Aorta (tissue), 5 donors: ENCODE results near the gene MTHFD1. TPM values are rescaled to one million over a fixed set of nuclear protein-coding genes. Genes with fewer than 3 reads are reported as not detected.

Source experiments
- ATAC-seq: fragments of 200-7000 bp; cut with Tn5 transposase; one replicate; pipeline ENCODE4 v1.9.1; 2022; ENCODE audit warnings: moderate library complexity; ENCODE audit not compliant: low FRiP score
- DNase-seq, 2 donors: peaks; one replicate each; pipeline ENCODE4 v3.0.0-alpha.2; 2020
- H3K27ac ChIP-seq, 2 donors: one replicate each; pipeline ENCODE4 v1.5.1; 2013; ENCODE audit warnings: low read length in 2 of 2, mild to moderate bottlenecking in 2 of 2, moderate library complexity in 2 of 2, control low read depth in 1 of 2, inconsistent platforms in 1 of 2, low read depth in 1 of 2
- H3K27me3 ChIP-seq, 2 donors: one replicate each; pipeline ENCODE4 v1.6.1; 2013; ENCODE audit warnings: control low read depth in 1 of 2, low read length in 1 of 2, mild to moderate bottlenecking in 1 of 2, moderate library complexity in 1 of 2; ENCODE audit not compliant: insufficient read depth in 2 of 2, control insufficient read depth in 1 of 2
- H3K36me3 ChIP-seq, 2 donors: one replicate each; pipeline ENCODE4 v1.6.1; 2013; ENCODE audit warnings: control low read depth in 1 of 2, low read length in 1 of 2, mild to moderate bottlenecking in 1 of 2; ENCODE audit not compliant: insufficient read depth in 2 of 2, control insufficient read depth in 1 of 2
- H3K4me1 ChIP-seq, 2 donors: one replicate each; pipeline ENCODE4 v1.6.1; 2013; ENCODE audit warnings: low read length in 2 of 2, control low read depth in 1 of 2, mild to moderate bottlenecking in 1 of 2, moderate library complexity in 1 of 2; ENCODE audit not compliant: insufficient read depth in 2 of 2, control insufficient read depth in 1 of 2
- H3K4me3 ChIP-seq, 2 donors: one replicate each; pipeline ENCODE4 v1.5.1; 2013; ENCODE audit warnings: low read length in 2 of 2, control low read depth in 1 of 2, mild to moderate bottlenecking in 1 of 2
- H3K9me3 ChIP-seq: one replicate; pipeline ENCODE4 v1.6.1; 2013; ENCODE audit warnings: mild to moderate bottlenecking, low read length; ENCODE audit not compliant: control insufficient read depth
- WGBS, 2 donors: extraction: QIAGEN DNeasy Blood & Tissue Kit; methylation state at CpG; one replicate each; pipeline ENCODE4 v1.1.7; 2013; 5-methylcytosine and 5-hydroxymethylcytosine counted together
- intact Hi-C, 2 donors: fragments of 100-400 bp; cut with DNase I; formaldehyde crosslinking; loops; one replicate each; pipeline versions ENCODE4 v1.14.2 to v1.15.0; 2022
- polyA plus RNA-seq, 2 donors: library from polyadenylated mRNA; stranded (reverse); fragments of 200-250 nt; gene quantifications; one replicate each; pipeline ENCODE4 v1.2.3, GENCODE V29; 2013
- total RNA-seq, 2 donors: library from RNA; stranded (reverse); fragmentation: NEBNext Ultra II Directional; extraction: Animal tissue kit (Norgen Biotek cat#: 25700); gene quantifications; one replicate each; pipeline ENCODE4 v1.2.1, GENCODE V29; 2021
- donor health status: healthy with polysubstance abuse.
- donor health status: Bipolar disorder and iron deficiency.
- donor health status: DM: no; HTN: no; CAD: no.
- donor health status: DM: no; HTN: no; CAD: no.
- donor health status: DM: yes; HTN: yes; CAD: no.

MTHFD1 gene
- total and polyA plus RNA-seq, 4 donors: 12.0 to 44.6 (median 34.1) TPM

GRCh38 chr14:64450255-64450654 is 62.1 kb downstream of the MTHFD1 start:
- no peaks in the 10 kb centered on the region for H3K27me3 ChIP-seq
- WGBS, 2 donors: 84 to 87% methylated on average over 2 of the region's 2 CpGs
- no peak overlapping the region for H3K27ac ChIP-seq
- no peaks in the 10 kb centered on the region for H3K9me3 ChIP-seq
- intact Hi-C loops: no loop called here
- DNase-seq (no peak), ATAC-seq (no peak)
- H3K4me3 ChIP-seq: no peak overlapping the region
- peaks cover 3% of the 10 kb centered on the region in 2 donors for H3K36me3 ChIP-seq
- peaks cover 0 to 1% of the 10 kb centered on the region in 2 donors for H3K4me1 ChIP-seq

GRCh38 chr14:64454671-64455070 is 66.5 kb downstream of the MTHFD1 start:
- 89 to 91% methylated on average over 10 of the region's 10 CpGs for WGBS, 2 donors
- peaks cover 3 to 6% of the 10 kb centered on the region in 2 donors for H3K36me3 ChIP-seq

GRCh38 chr14:64459405-64460136 is 71.4 kb downstream of the MTHFD1 start:
- no peaks in the 10 kb centered on the region for H3K4me1 ChIP-seq
- no peak overlapping the region for H3K4me3 ChIP-seq
- no peak overlapping the region for H3K27ac ChIP-seq
- no peaks in the 10 kb centered on the region for H3K27me3 ChIP-seq
- peaks cover 0 to 5% of the 10 kb centered on the region in 2 donors for H3K36me3 ChIP-seq
- intact Hi-C loops: no loop called here
- ATAC-seq: no peak
- WGBS, 2 donors: 78 to 80% methylated on average over 4 of the region's 4 CpGs
- DNase-seq: no peak
- no peaks in the 10 kb centered on the region for H3K9me3 ChIP-seq

More at GRCh38 chr14:64454671-64455070, 66.5 kb downstream of the MTHFD1 start:
- no peak for ATAC-seq
- peaks cover 0 to 1% of the 10 kb centered on the region in 2 donors for H3K4me1 ChIP-seq
- intact Hi-C loops: no loop called here
- H3K27me3 ChIP-seq: no peaks in the 10 kb centered on the region
- H3K9me3 ChIP-seq: no peaks in the 10 kb centered on the region
- H3K27ac ChIP-seq: no peak overlapping the region
- no peak overlapping the region for H3K4me3 ChIP-seq
- DNase-seq: no peak

- intact Hi-C loops: no loop called here
- H3K27me3 ChIP-seq: no peaks in the 10 kb centered on the region
- no peaks in the 10 kb centered on the region for H3K4me1 ChIP-seq
- no peaks in the 10 kb centered on the region for H3K9me3 ChIP-seq
- no peak for DNase-seq
- no peaks in the 10 kb centered on the region for H3K36me3 ChIP-seq
- no peak overlapping the region for H3K4me3 ChIP-seq
- no peak overlapping the region for H3K27ac ChIP-seq
- ATAC-seq: no peak
- 90 to 91% methylated on average over 3 of the region's 3 CpGs for WGBS, 2 donors
Measured at GRCh38 chr14:64461221-64461620, 73.1 kb downstream of the MTHFD1 start.

GRCh38 chr14:64463195-64463594 is 75.0 kb downstream of the MTHFD1 start:
- H3K4me1 ChIP-seq: no peaks in the 10 kb centered on the region
- 92 to 93% methylated on average over 2 of the region's 2 CpGs for WGBS, 2 donors
- H3K4me3 ChIP-seq: no peak overlapping the region
- no peak for DNase-seq
- no peaks in the 10 kb centered on the region for H3K27me3 ChIP-seq
- no peaks in the 10 kb centered on the region for H3K36me3 ChIP-seq
- no peaks in the 10 kb centered on the region for H3K9me3 ChIP-seq
- no peak for ATAC-seq
- intact Hi-C loops: no loop called here
- no peak overlapping the region for H3K27ac ChIP-seq

- WGBS, 2 donors: 87 to 89% methylated on average over 6 of the region's 6 CpGs
- H3K36me3 ChIP-seq: no peaks in the 10 kb centered on the region
- H3K9me3 ChIP-seq: no peaks in the 10 kb centered on the region
- H3K4me1 ChIP-seq: peaks cover 0 to 1% of the 10 kb centered on the region in 2 donors
- no peak for DNase-seq
- ATAC-seq: no peak
- no peaks in the 10 kb centered on the region for H3K27me3 ChIP-seq
- intact Hi-C loops: no loop called here
- no peak overlapping the region for H3K27ac ChIP-seq
- H3K4me3 ChIP-seq: no peak overlapping the region
Measured at GRCh38 chr14:64463873-64464272, 75.7 kb downstream of the MTHFD1 start.

- H3K9me3 ChIP-seq: no peaks in the 10 kb centered on the region
- no peaks in the 10 kb centered on the region for H3K36me3 ChIP-seq
- intact Hi-C loops: no loop called here
Measured at GRCh38 chr14:64464651-64465050, 76.5 kb downstream of the MTHFD1 start.

GRCh38 chr14:64465191-64465822 is 77.2 kb downstream of the MTHFD1 start, which contains the start of gene AKAP5:
Gene AKAP5, plus strand, starts transcription at chr14:64465499. Its CDS starts 2,896 bp downstream, at chr14:64468395.
- H3K27me3 ChIP-seq: no peaks in the 10 kb centered on the region
- intact Hi-C loops: no loop called here

More at GRCh38 chr14:64464651-64465050, 76.5 kb downstream of the MTHFD1 start:
- WGBS, 2 donors: 8 to 12% methylated on average over 6 of the region's 6 CpGs
- Histone ChIP-seq H3K4me1 (peaks cover 0 to 1% of the 10 kb centered on the region in 2 donors), H3K4me3 (peak overlapping the region; percentile 93 to 96), H3K27ac (peak overlapping the region; percentile 38 to 78), H3K27me3 (no peaks in the 10 kb centered on the region)
- ATAC-seq (no peak), DNase-seq (no peak)

More at GRCh38 chr14:64465191-64465822, 77.2 kb downstream of the MTHFD1 start, which contains the start of gene AKAP5:
- H3K9me3 ChIP-seq: no peaks in the 10 kb centered on the region
- ATAC-seq (peak; percentile 79), DNase-seq (peak; percentile 55 to 87)
- H3K4me3 ChIP-seq: peak within 1 kb of the TSS; percentile 93 to 96
- H3K4me1 ChIP-seq: peaks cover 0 to 1% of the 10 kb centered on the region in 2 donors
- no peaks in the 10 kb centered on the region for H3K36me3 ChIP-seq
- WGBS, 2 donors: 1% methylated on average over 45 to 74 of the region's 74 CpGs
- peak within 1 kb of the TSS; percentile 67 to 78 for H3K27ac ChIP-seq
